SW480 (cell line): Measurements from ENCODE around the gene TRAPPC11.
A peak's percentile ranks its signal among the peaks of the same experiment; 100 is the strongest.
"Not testable (repeated sequence)": the region's sequence is repeated elsewhere in the genome, so short reads cannot be mapped to it uniquely, and the experiment has no call there.

Experiments
- DNase-seq: peaks from one replicate; pipeline ENCODE4 v3.0.0-alpha.2; 2016; ENCODE audit warnings: low spot score

TRAPPC11 gene

GRCh38 chr4:183659029-183659871, at the start of gene TRAPPC11, which contains the start of gene RWDD4:
Gene TRAPPC11, plus strand, starts transcription at chr4:183659293. Its CDS starts 4,575 bp downstream, at chr4:183663868.
Gene RWDD4, minus strand, starts transcription at chr4:183659185. Its CDS starts 233 bp downstream, at chr4:183658952.
- DNase-seq: peak; percentile 96

GRCh38 chr4:183610033-183610432, 49.1 kb upstream of the TRAPPC11 start:
- peak; percentile 17 for DNase-seq

- DNase-seq: no peak
Observed at GRCh38 chr4:183610613-183611012, 48.5 kb upstream of the TRAPPC11 start.

- DNase-seq: no peak
Observed at GRCh38 chr4:183611210-183611830, 47.8 kb upstream of the TRAPPC11 start.

- DNase-seq: no peak
Observed at GRCh38 chr4:183612329-183613250, 46.5 kb upstream of the TRAPPC11 start.

- no peak for DNase-seq
Observed at GRCh38 chr4:183617075-183617474, 42.0 kb upstream of the TRAPPC11 start.

GRCh38 chr4:183618681-183619080, 40.4 kb upstream of the TRAPPC11 start:
- DNase-seq: no peak

- DNase-seq: no peak
Observed at GRCh38 chr4:183620421-183620820, 38.7 kb upstream of the TRAPPC11 start.

- DNase-seq: no peak
Observed at GRCh38 chr4:183621875-183622274, 37.2 kb upstream of the TRAPPC11 start.

- peak; percentile 16 for DNase-seq
Observed at GRCh38 chr4:183624548-183624947, 34.5 kb upstream of the TRAPPC11 start.

GRCh38 chr4:183626168-183626567, 32.9 kb upstream of the TRAPPC11 start:
- DNase-seq: no peak

GRCh38 chr4:183627286-183627685, 31.8 kb upstream of the TRAPPC11 start:
- not testable (repeated sequence) for DNase-seq

GRCh38 chr4:183627979-183628588, 31.0 kb upstream of the TRAPPC11 start:
- DNase-seq: no peak

- DNase-seq: no peak
Observed at GRCh38 chr4:183631577-183632198, 27.4 kb upstream of the TRAPPC11 start.

- DNase-seq: no peak
Observed at GRCh38 chr4:183632689-183633088, 26.4 kb upstream of the TRAPPC11 start.

- DNase-seq: no peak
Observed at GRCh38 chr4:183633476-183634400, 25.4 kb upstream of the TRAPPC11 start.

GRCh38 chr4:183635321-183635720, 23.8 kb upstream of the TRAPPC11 start:
- no peak for DNase-seq

- DNase-seq: no peak
Observed at GRCh38 chr4:183635741-183636140, 23.4 kb upstream of the TRAPPC11 start.

GRCh38 chr4:183636503-183636902, 22.6 kb upstream of the TRAPPC11 start:
- no peak for DNase-seq

- DNase-seq: no peak
Observed at GRCh38 chr4:183636923-183637322, 22.2 kb upstream of the TRAPPC11 start.
